ENCODE data around the gene ADAMTSL1.

The ADAMTSL1 gene

GRCh38 chr9:18905883-18906629, 432.1 kb downstream of the ADAMTSL1 start:
- no peak for DNase-seq

GRCh38 chr9:18906656-18907395, 432.9 kb downstream of the ADAMTSL1 start:
- no peaks in the 10 kb centered on the region for H3K36me3 Mint-ChIP-seq (ENCODE audit: low read depth)
- no peaks in the 10 kb centered on the region for H3K4me1 Mint-ChIP-seq
- H3K4me3 Mint-ChIP-seq = no peak overlapping the region
- no peaks in the 10 kb centered on the region for H3K27me3 Mint-ChIP-seq
- H3K27ac Mint-ChIP-seq = no peak overlapping the region
- ATAC-seq = peak; percentile 48
- H3K9me3 Mint-ChIP-seq = peaks cover 9% of the 10 kb centered on the region
- no peak for DNase-seq

More at GRCh38 chr9:18905883-18906629, 432.1 kb downstream of the ADAMTSL1 start:
- Mint-ChIP-seq H3K4me1 (no peaks in the 10 kb centered on the region), H3K27me3 (no peaks in the 10 kb centered on the region), H3K9me3 (peaks cover 9% of the 10 kb centered on the region), H3K36me3 (ENCODE audit: low read depth) (no peaks in the 10 kb centered on the region), H3K4me3 (no peak overlapping the region), H3K27ac (no peak overlapping the region)
- no peak for ATAC-seq

GRCh38 chr9:18907927-18908625, 434.1 kb downstream of the ADAMTSL1 start:
- no peaks in the 10 kb centered on the region for H3K4me1 Mint-ChIP-seq
- DNase-seq (no peak), ATAC-seq (no peak)
- H3K27ac Mint-ChIP-seq = no peak overlapping the region
- no peak overlapping the region for H3K4me3 Mint-ChIP-seq
- no peaks in the 10 kb centered on the region for H3K9me3 Mint-ChIP-seq
- H3K27me3 Mint-ChIP-seq = no peaks in the 10 kb centered on the region
- H3K36me3 Mint-ChIP-seq (ENCODE audit: low read depth) = no peaks in the 10 kb centered on the region

GRCh38 chr9:18909140-18910018, 435.4 kb downstream of the ADAMTSL1 start:
- Mint-ChIP-seq H3K9me3 (no peaks in the 10 kb centered on the region), H3K27me3 (no peaks in the 10 kb centered on the region), H3K27ac (no peak overlapping the region), H3K4me1 (no peaks in the 10 kb centered on the region), H3K4me3 (no peak overlapping the region), H3K36me3 (ENCODE audit: low read depth) (no peaks in the 10 kb centered on the region)
- DNase-seq (no peak), ATAC-seq (peak; percentile 9)

GRCh38 chr9:18910435-18910834, 436.5 kb downstream of the ADAMTSL1 start:
- H3K36me3 Mint-ChIP-seq (ENCODE audit: low read depth) = no peaks in the 10 kb centered on the region
- DNase-seq (no peak), ATAC-seq (no peak)
- no peaks in the 10 kb centered on the region for H3K4me1 Mint-ChIP-seq
- H3K27ac Mint-ChIP-seq = no peak overlapping the region
- H3K9me3 Mint-ChIP-seq = no peaks in the 10 kb centered on the region
- H3K4me3 Mint-ChIP-seq = no peak overlapping the region
- no peaks in the 10 kb centered on the region for H3K27me3 Mint-ChIP-seq

GRCh38 chr9:18910916-18911315, 437.0 kb downstream of the ADAMTSL1 start:
- Mint-ChIP-seq H3K4me3 (no peak overlapping the region), H3K36me3 (ENCODE audit: low read depth) (no peaks in the 10 kb centered on the region), H3K27me3 (no peaks in the 10 kb centered on the region), H3K27ac (no peak overlapping the region), H3K9me3 (no peaks in the 10 kb centered on the region), H3K4me1 (no peaks in the 10 kb centered on the region)
- DNase-seq (no peak), ATAC-seq (no peak)

- no peak overlapping the region for H3K27ac Mint-ChIP-seq
- H3K4me1 Mint-ChIP-seq = no peaks in the 10 kb centered on the region
- ATAC-seq (no peak), DNase-seq (no peak)
- no peaks in the 10 kb centered on the region for H3K9me3 Mint-ChIP-seq
- no peaks in the 10 kb centered on the region for H3K36me3 Mint-ChIP-seq (ENCODE audit: low read depth)
- H3K27me3 Mint-ChIP-seq = no peaks in the 10 kb centered on the region
- no peak overlapping the region for H3K4me3 Mint-ChIP-seq
Measured at GRCh38 chr9:18911714-18912342, 437.9 kb downstream of the ADAMTSL1 start.

- no peaks in the 10 kb centered on the region for H3K4me1 Mint-ChIP-seq
- no peaks in the 10 kb centered on the region for H3K27me3 Mint-ChIP-seq
Measured at GRCh38 chr9:18920141-18921084, 446.5 kb downstream of the ADAMTSL1 start.

GRCh38 chr9:18921366-18922075, 447.6 kb downstream of the ADAMTSL1 start:
- Mint-ChIP-seq H3K27me3 (no peaks in the 10 kb centered on the region), H3K4me3 (no peak overlapping the region), H3K36me3 (ENCODE audit: low read depth) (no peaks in the 10 kb centered on the region), H3K9me3 (no peaks in the 10 kb centered on the region), H3K27ac (no peak overlapping the region), H3K4me1 (no peaks in the 10 kb centered on the region)
- no peak for DNase-seq
- ATAC-seq = no peak

More at GRCh38 chr9:18920141-18921084, 446.5 kb downstream of the ADAMTSL1 start:
- ATAC-seq (no peak), DNase-seq (no peak)
- H3K9me3 Mint-ChIP-seq = no peaks in the 10 kb centered on the region
- H3K27ac Mint-ChIP-seq = no peak overlapping the region
- no peaks in the 10 kb centered on the region for H3K36me3 Mint-ChIP-seq (ENCODE audit: low read depth)
- H3K4me3 Mint-ChIP-seq = no peak overlapping the region

- no peaks in the 10 kb centered on the region for H3K36me3 Mint-ChIP-seq (ENCODE audit: low read depth)
- no peak for ATAC-seq
- no peaks in the 10 kb centered on the region for H3K9me3 Mint-ChIP-seq
- no peaks in the 10 kb centered on the region for H3K4me1 Mint-ChIP-seq
- DNase-seq = no peak
- no peak overlapping the region for H3K4me3 Mint-ChIP-seq
- no peaks in the 10 kb centered on the region for H3K27me3 Mint-ChIP-seq
- no peak overlapping the region for H3K27ac Mint-ChIP-seq
Measured at GRCh38 chr9:18922161-18922885, 448.4 kb downstream of the ADAMTSL1 start.

GRCh38 chr9:18923167-18923566, 449.2 kb downstream of the ADAMTSL1 start:
- H3K27me3 Mint-ChIP-seq = no peaks in the 10 kb centered on the region
- no peak for ATAC-seq
- no peaks in the 10 kb centered on the region for H3K4me1 Mint-ChIP-seq
- no peaks in the 10 kb centered on the region for H3K9me3 Mint-ChIP-seq
- H3K27ac Mint-ChIP-seq = no peak overlapping the region
- H3K36me3 Mint-ChIP-seq (ENCODE audit: low read depth) = no peaks in the 10 kb centered on the region
- H3K4me3 Mint-ChIP-seq = no peak overlapping the region
- no peak for DNase-seq

Measured in activated naive CD8-positive, alpha-beta T cell treated with anti-CD3 and anti-CD28 coated beads, Interleukin-2, amount 50 U/mL, for 24 hours (primary cell).